ENCODE data around the gene ARPC4.

The ARPC4 gene

DNA sequence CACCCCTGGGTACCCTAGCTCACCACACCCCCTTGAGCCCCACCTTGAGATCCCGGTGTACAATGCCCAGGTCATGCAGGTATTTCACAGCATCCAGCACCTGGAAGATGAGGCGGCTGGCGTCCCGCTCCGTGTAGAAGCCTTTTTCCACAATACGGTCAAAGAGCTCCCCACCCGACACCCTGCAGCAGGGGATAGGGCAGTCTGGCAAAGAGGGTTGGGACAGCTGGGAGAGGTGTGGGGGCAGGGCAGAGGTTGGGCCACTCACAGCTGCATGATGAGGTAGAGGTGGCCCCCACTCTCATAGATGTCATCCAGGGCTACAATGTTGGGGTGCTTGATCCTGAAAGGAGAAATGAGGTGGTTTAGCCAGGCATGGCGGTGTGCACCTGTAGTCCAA, 30.0 kb upstream of the ARPC4 start:
- no peak for TF ChIP-seq CTCF (IDR thresholded peaks at IDR 0.05)

- TF ChIP-seq CTCF (IDR thresholded peaks at IDR 0.05) = no peak
Measured at GRCh38 chr3:9765865-9766264, 27.0 kb upstream of the ARPC4 start.

GRCh38 chr3:9767418-9767817, 25.5 kb upstream of the ARPC4 start:
- no peak for TF ChIP-seq CTCF (IDR thresholded peaks at IDR 0.05)

DNA sequence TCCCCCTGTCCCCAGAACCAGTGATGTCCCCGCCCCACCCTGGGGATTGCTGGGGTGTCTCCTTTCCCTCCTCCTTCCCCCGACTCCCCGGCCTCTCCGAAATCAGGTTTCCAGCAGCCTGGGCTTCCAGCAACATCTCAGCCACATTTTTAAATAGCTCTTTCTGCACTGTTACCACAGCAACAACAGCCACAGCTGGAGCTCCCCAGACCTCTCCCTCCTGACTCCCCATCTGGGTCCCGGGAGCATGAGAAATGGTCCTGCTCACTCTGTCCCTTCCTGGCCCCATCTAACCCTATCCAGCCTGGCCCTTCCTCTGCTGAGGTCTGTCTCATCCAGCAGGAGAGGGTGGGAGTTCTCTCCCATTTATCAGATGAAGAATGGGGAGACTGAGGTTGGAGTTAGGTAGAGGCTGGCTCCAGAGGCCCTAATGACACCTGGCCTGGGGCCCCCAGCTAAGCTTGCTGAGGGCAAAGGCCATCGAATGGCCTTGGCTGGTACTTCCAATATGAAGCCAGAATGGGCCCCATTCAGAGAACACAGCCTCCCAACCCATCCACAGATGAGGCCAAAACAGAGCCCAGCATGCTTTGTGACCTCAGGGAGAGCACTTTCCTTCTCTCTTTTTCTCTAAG, 24.6 kb upstream of the ARPC4 start:
- no peak for TF ChIP-seq CTCF (IDR thresholded peaks at IDR 0.05)

DNA sequence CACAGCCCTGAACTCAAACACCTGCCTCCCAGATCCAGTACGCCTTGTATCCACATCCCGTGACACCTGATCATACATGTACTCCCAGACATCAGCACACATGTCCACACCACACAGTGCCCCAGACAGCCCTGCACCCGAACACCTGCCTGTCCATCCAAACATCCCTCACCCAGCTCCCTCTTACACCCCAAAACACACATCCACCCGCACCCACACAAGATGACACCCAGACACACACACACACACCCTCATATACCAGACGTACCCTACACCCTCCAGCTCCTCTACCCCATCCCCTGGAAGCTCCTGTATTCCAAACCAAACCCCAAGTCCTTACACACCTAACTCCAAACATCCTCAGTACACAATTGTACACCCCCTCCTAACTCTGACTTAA, 23.9 kb upstream of the ARPC4 start:
- TF ChIP-seq CTCF (IDR thresholded peaks at IDR 0.05) = no peak

DNA sequence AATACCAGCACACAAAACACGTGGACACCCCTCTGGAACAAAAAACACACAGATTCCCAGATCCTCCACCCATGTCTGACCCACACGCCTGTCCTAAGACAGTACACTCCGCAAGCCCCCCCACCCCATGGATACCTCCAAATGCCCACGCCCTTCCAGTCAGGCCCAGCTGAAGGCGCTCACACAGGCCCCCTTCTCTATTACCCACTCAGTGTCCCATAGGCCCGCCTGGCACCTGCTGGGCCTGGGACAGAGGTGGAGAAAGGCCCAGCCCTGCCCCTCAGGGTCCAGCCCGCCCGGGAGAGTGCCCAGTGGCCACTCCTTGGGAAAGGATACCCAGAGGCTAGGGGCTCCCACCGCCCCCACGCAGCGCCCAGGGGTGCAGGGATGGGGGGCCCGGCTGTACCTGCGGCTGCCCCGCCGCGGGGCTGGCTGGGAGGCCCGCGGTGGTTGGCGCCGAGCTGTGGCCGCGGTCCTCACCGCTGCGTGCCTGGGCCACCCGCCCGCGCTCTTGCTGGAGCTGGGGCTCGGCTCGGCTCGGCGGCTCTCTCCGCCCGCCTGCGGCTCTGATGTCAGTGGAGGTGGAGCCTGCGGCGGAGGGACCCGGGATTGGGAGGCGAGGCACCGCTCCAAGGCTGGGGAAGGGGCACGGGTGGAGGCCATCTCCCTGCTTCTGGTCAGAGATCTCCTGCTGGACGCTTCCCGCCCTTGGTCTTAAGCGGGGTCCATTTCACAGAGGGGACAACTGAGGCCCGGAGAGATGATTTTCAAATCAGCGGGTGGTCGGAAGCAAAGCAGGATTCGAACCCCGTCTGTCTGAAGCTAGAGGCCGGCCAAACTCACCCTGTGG, 23.2 kb upstream of the ARPC4 start, which contains the start of gene CAMK1:
TSS of gene CAMK1 (minus strand) at position 522 of the 850 bp plus-strand sequence. CDS start 2,198 bp downstream, outside the sequence.
- no peak for TF ChIP-seq CTCF (IDR thresholded peaks at IDR 0.05)

DNA sequence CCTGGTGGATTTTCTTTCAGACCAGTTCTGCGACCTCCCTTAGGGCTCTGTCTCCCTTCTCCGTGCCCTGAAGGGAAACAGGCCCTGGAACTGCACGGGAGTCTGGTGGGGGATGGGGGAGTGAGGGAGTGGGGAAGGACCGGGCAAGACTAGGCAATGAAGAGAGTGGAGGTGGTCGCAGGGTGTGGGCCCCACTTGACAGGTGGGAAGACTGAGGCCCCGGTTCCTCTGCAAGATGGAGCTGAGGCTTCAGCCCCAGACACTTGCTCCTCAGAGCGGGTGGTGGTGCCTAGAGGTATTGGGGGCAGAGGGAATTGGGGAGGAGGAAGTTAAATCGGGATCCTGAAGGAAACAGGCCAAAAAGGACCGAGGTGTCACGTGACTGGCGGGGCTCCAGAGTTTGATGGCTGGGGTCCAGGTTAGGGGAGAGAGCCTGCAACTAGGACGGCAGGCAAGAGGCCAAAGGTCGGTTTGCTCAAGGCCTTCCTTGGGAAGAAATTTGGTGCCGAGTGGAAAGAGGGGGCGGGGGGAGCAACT, 22.5 kb upstream of the ARPC4 start:
- TF ChIP-seq CTCF (IDR thresholded peaks at IDR 0.05) = no peak

Measured in LNCAP (cell line).